ENCODE results near the gene MINDY1.

Gene MINDY1, protein sequence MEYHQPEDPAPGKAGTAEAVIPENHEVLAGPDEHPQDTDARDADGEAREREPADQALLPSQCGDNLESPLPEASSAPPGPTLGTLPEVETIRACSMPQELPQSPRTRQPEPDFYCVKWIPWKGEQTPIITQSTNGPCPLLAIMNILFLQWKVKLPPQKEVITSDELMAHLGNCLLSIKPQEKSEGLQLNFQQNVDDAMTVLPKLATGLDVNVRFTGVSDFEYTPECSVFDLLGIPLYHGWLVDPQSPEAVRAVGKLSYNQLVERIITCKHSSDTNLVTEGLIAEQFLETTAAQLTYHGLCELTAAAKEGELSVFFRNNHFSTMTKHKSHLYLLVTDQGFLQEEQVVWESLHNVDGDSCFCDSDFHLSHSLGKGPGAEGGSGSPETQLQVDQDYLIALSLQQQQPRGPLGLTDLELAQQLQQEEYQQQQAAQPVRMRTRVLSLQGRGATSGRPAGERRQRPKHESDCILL

DNA sequence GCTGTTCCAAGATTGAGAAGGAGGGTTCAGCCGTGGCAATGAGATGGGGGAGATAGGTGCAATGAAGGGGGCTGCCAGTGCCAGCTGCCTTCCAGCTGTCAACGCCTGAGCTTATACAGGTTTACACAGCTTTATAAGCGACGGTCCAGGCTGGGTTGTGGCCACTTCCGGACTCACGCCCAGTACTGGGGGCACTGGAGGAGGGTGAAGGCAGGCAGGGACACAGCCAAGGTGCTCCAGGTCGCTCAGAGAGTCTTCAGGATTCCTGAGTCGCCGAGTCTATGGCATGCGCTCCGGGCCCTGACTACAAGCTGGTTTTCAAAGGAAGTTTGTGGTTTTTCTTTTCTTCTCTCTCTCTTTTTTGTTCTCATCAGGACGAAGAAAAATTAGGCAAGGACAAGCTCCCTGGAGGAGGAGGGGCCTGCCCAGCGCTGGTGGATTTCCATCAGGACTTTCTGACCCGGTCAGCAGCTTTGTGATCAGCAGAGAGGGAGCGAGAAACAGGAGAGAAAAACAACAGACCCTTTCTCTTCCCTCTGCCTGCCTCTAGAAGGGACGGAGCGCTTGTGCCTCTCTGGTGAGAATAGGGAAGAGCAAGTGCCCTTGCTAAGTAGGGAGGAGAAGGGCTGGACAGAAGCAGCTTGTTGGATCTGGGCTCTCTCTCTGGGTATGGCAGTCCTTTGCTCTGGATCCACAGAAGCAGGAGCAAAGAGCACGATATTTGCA, at the start of gene MINDY1:
MINDY1 (minus strand) TSS at position 576 of the 726 bp plus-strand sequence. CDS start 4,285 bp downstream, outside the sequence.
- DNase-seq: peak; percentile 49 to 61

DNA sequence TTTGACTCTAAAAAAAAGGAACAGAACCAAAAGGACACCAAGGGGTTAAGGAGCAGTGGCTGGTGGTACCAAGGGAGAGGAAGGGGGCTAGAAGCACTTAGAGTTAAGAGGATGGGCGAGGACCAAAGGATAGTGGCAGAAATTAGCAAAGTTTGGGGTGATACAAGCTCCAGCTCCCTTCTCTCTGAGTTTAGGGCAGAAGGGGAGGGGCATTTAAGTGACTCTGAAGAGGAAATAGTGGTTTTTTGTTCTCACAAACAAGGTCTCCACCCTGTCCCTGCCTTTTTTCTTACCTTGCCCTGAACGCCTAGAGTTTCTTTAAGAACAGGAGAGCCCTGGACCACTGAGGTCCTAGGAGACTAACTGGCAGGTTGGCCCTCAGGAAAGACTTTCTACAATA, 49.4 kb upstream of the MINDY1 start:
- peak; percentile 47 to 78 for DNase-seq

DNA sequence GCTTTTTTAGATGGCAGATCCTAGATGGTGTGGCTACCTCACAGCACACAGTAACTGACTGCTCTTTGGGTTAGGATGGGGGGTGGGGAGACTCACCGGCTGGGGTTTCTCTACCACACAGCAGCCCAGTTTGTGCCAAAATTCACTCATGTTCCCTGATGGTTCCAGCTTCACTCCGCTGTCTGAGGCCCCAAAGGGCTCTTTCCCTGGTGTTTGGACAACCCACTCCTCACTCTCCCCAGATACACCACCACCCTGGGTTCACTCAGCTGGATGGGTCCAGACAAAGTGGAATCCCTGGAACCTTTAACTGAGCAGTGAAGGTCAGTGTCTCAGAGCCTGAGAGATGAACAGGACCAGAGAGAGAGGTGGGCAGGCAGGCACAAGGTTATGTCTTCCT, 48.9 kb upstream of the MINDY1 start:
- peak in 1 of 2 donors; percentile 27 for DNase-seq

DNA sequence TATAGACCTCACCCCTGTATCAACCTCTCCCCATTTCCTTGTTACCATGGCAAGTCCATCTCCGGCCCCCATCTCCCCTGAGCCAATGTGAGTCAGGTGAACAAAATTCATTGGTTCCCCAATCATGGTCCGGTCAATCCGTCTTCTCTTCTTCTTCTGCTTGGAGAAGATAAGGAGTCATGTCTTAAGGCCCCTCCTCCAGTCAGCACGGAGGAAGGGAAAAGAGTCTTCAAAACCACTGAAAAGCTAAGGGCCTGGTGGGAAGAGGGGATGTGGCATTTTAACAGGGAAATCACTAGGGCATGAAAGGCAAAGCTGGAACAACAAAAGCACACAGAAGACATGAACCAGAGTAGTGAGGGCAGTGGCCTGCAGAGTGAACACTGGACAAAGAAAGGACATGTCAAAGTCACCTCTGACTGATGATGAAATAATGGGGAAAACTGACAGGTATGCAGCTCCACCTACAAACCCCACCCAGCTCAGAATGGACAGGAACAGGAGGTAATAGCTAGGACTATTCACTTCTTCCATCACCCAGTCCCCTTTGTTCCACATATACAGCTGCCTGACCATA, 48.4 kb upstream of the MINDY1 start:
- DNase-seq: no peak

DNA sequence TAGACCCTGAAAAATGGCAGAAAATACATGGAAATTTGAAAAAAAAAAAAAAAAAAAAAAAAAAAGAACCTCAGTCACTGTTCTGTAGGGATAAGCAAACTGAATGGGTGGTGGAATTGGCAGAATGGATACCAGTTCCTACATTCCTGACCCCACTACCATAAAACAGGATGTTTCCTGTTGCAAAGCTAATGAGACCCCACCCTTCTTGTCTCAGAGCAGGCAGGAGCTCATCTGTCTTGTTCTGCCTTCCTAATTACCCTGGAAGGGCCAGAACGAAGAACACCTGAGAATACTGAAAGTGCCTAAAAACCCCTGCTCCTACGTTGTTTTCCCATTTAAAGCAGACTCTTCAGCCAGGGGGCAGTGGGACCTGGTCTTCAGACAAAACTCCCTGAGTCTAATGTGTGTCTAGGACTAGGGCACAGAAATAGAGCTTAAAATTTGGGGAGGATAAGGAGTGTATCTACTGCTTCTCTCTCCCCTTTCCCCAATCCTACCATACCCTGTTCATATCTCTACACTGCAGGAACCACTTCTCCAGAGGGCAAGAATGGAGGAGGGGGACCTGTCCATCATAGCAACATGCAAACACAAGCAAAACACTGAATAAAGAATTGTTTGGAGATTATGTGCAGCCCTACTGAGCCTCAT, 44.8 kb upstream of the MINDY1 start:
- DNase-seq: no peak

DNA sequence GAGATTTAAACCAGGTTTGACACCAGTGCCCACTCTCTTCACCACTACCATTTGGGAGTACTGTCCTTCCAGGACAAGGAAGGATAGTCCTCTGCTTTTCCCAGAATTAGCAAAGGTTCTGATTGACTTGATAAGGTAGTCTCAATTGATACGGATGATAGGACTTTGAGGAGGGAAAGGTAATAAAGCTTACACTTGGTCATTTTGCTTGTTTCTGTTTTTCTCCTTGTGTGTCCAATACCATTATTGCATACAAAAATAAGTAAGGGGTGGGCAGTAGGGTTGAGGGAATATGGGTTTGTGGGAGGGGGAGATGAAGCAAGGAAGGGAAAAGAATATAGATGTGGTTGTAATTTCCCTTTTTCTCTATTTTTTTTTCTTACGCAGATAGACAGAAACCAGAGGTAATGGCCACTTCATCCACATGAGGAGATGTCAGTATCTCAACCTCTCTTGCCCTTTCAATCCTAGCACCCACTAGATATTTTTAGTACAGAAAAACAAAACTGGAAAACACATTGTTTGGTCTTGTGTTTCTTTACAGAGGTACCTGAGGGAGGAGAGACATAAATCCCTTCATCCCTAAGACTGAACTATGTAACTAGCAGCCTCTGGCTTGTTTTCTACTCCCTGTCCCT, 43.5 kb upstream of the MINDY1 start:
- no peak for DNase-seq

DNA sequence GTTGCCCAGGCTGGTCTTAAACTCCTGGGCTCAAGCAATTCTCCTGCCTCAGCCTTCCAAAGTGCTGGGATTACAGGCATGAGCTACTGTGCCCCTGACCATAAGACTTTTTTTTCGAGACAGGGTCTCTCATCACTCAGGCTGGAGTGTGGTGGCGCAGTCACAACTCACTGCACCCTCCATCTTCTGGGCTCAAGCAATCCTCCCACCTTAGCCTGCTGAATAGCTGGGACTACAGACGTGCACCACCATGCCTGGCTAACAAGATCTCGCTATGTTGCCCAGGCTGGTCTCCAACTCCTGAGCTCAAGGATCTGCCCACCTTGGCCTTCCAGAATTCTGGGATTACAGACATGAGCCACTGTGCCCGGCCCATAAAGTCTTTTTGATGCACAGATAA, 42.8 kb upstream of the MINDY1 start:
- peak in 1 of 2 donors; percentile 28 for DNase-seq

DNA sequence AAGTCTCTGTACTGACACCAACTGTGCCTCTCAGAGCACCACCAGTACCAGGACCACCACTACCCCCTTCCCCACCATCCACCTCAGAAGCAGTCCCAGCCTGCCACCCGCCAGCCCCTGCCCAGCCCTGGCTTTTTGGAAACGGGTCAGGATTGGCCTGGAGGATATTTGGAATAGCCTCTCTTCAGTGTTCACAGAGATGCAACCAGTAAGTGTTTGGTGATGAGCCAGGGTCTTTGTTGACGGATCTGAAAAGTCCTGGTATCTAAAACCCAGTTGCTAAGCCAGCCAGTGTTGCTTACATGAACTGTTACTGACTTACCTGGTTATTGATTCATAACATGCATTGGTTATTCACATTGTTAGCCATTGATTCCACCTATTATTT, 41.9 kb upstream of the MINDY1 start:
- no peak for DNase-seq

DNA sequence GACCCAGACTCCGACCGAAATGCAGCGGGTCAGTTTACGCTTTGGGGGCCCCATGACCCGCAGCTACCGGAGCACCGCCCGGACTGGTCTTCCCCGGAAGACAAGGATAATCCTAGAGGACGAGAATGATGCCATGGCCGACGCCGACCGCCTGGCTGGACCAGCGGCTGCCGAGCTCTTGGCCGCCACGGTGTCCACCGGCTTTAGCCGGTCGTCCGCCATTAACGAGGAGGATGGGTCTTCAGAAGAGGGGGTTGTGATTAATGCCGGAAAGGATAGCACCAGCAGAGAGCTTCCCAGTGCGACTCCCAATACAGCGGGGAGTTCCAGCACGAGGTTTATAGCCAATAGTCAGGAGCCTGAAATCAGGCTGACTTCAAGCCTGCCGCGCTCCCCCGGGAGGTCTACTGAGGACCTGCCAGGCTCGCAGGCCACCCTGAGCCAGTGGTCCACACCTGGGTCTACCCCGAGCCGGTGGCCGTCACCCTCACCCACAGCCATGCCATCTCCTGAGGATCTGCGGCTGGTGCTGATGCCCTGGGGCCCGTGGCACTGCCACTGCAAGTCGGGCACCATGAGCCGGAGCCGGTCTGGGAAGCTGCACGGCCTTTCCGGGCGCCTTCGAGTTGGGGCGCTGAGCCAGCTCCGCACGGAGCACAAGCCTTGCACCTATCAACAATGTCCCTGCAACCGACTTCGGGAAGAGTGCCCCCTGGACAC, 41.4 kb upstream of the MINDY1 start:
- DNase-seq: peak; percentile 68 to 70

DNA sequence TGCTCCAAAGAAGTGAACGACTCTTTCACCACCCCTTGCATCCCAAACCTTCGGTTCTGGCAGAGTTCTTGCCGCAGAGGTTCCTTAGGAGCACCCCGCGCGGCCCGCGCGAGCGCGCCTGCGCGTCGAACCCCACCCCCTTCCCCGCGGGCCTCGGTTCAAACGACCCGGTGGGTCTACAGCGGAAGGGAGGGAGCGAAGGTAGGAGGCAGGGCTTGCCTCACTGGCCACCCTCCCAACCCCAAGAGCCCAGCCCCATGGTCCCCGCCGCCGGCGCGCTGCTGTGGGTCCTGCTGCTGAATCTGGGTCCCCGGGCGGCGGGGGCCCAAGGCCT, 40.9 kb upstream of the MINDY1 start, which contains the start of gene C1orf56:
C1orf56 (plus strand) TSS at position 161 of the 334 bp plus-strand sequence; CDS start at position 258, 97 bp downstream.
- DNase-seq: peak; percentile 61 to 66

DNA sequence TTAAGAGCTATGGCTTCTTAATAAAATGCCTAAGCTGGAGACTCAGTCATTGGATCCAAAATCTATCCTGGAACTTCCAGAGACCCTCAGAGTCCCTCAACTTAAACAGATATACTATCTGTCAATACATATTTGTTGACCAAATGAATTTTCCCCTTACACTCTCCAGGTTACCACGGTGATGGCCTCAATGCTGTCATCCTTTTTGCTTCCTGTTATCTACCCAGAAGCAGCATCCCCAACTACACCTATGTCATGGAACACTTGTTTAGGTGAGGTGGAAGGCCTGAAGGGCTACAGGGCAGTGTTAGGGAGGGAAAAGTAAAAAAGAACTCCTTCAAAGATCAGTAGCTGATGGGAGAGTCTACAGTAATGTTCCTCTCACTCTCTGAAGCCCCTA, 36.5 kb upstream of the MINDY1 start:
- peak in 1 of 2 donors; percentile 33 for DNase-seq

DNA sequence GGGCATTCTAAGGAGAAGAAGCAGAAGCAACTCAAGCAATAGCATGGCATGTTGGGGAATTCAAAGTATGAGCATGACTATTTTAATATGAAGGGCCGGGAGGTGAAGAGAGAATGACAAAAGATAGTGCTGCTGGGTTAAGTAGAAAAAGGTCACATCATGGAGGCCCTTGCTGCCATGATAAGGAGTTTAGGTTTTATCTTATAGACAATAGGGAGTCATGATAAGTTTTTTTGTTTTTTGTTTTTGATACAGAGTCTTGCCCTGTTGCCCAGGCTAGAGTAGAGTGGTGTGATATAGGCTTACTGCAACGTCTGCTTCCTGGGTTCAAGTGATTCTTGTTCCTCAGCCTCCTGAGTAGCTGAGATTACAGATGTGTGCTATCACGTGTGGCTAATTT, 32.8 kb upstream of the MINDY1 start:
- no peak for DNase-seq

DNA sequence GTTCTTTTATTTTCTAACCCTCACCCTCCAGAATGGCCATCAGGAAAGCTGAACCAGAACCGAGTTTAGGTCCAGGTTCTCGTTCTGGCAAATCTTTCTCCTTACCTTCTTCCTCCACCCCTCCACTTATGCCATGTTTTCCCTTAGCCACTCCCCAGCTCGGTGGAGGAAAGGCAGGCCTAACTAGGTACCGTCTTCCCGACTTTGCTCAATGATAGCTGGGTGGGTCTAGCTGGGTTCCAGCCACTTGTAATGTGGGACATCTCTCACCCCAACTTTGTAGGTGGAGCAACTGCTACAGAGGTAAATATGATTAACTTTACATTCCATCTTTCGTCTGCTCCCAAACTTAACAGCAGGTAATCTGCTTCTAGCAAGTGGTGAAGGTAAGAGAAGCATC, 30.3 kb upstream of the MINDY1 start:
- DNase-seq: no peak

DNA sequence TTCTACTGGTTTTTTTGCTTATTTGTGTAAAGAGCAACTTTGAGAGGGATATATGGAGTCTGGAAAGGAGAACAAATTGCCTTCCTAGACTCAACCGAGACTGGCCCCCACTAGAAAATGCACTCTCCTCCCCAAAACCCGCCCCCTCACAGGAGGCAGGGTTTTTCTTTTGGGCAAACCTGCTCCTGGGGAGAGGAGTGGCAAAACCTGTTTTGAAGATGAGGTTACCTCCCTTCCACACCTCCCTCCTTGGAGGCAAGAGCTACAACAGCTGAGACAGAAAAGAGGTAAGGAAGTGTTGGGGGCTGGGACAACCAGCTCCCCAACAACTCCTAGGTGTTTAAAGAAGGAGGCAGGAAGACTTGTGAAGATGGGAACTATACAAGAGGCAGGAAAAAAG, 29.7 kb upstream of the MINDY1 start, which contains the start of gene BNIPL:
BNIPL (plus strand) TSS at position 231 of the 400 bp plus-strand sequence; CDS start at position 371, 140 bp downstream.
- no peak for DNase-seq

DNA sequence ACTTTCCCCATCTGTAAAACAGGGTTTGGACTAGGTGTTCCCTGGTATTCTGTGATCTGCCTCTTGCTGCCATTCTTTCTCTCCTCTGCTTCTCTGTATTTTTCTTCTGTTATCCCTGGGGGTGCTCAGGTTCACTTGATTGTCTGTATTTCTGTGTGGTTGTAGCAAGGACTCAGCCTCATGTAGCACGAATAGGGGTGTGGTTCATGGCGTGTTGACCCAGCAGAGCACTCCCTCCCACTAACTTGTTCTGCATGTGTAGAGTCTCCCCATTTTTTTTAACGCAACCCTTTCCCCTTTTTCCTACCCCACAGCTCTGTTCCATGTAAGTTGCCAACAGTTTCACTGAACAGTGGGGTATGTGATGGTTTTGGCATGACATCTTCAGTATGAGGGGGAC, 28.5 kb upstream of the MINDY1 start:
- no peak for DNase-seq

DNA sequence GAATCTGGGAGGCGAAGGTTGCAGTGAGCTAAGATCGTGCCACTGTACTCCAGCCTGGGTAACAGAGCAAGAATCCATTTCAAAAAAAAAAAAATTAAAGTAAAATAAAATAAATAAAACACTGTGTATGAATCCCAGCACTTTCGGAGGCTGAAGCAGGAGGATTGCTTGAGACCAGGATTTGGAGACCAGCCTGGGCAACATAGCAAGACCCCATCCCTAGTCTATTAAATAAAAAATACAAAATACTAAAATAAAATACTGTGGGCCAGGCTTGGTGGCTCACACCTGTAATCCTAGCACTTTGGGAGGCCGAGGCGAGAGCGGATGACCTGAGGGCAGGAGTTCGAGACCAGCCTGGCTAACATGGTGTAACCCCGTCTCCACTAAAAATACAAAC, 25.5 kb upstream of the MINDY1 start:
- no peak for DNase-seq

DNA sequence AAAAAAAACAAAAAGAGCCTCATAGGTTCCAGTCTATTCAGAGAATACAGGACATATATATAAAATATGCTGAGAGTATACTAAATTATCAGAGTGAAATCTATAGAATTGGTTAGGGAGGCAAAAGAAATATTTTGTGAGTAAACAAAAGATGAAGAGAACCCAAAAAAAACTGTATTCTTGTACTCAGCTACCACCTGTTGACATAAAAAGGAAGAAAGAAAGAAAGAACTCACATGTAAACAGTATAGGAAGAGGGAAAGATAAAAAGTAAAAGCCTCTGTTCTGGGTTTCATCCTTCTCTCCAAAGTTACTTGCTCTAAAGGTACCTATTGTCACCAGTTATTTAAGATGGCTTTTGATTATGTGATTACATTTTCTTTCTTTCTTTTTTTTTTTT, 19.8 kb upstream of the MINDY1 start:
- DNase-seq: no peak

DNA sequence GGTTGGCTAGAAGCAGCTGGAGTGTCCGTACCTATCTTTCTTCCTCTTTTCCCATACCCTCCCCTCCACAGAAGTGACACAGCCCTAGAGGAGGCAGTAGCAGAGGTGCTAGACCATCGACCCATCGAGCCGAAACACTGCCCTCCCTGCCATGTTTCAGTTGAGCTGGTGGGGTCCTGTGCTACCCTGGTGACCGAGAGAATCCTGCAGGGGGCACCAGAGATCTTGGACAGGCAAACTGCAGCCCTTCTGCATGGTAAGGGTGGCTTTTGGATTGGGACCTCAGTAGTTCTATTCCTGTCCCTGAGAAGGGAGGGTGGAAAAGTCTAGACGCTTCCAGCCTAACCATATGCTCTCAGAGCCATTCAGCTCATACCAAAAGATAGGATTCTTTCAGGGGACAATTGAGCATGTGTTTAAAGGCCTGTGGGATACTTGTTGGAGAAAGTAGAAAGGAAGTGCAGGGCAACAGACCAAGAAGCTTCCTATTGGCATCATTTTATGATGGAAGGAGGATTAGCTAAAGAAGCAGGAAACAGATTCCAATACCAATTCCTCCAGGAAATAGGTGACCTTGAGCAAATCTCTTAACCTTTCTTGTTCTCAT, 17.9 kb upstream of the MINDY1 start:
- DNase-seq: peak; percentile 88 to 90

DNA sequence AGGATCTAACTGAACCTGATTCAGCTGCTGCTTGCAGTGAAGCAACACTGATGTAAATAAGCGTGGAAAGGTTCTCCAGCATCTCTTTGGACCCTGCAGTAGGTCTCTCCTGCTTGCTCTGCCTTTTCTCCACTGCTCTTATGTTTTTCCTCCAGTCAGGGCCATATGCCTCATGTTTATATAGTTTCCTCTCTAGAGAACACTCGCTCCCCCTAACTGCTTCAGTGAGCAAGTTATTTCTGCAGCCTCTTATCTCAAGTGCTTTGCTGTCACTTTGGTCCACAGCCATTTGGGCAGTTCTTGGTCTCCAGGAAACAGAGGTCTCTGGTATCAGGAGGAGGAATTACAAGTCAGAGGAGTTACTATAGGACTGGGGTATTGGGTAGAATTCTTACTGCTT, 6.8 kb upstream of the MINDY1 start:
- DNase-seq: no peak

DNA sequence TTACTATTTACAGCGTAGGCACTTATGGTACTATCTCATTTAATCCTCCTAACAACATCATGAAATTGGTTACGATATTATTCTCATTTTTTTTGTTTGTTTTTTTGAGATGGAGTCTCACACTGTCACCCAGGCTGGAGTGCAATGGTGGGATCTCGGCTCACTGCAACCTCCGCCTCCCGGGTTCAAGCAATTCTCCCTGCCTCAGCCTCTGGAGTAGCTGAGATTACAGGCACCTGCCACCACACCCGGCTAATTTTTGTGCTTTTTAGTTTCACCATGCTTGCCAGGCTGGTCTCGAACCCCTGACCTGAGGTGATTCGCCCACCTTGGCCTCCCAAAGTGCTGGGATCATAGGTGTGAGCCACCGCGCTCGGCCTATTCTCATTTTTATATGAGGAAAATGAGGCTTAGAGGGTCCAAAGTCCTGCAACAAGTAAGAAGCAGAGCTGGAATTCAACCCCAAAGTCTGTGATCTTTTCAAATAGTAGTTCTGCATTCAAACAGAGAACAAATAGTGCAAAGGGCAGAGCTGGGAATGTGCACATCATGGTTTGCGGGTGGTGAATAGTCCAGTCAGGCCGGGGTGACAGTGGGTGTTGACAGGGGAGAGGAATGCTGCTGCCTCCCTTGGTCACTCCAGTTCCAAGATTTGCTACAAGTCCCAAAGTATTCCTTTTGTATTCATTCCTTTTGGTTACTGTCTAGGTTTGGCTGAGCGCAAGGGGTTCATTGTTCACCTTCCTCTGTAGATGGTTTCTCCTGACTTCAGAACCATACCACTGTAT, 6.2 kb upstream of the MINDY1 start:
- no peak for DNase-seq
